Measurements from ENCODE around the gene PHACTR1. TPM values are rescaled to one million over a fixed set of nuclear protein-coding genes. Genes with fewer than 3 reads are reported as not detected.

Gene PHACTR1
- polyA plus RNA-seq, 3 donors, result 6.1 to 26.9 (median 7.6) TPM

DNA sequence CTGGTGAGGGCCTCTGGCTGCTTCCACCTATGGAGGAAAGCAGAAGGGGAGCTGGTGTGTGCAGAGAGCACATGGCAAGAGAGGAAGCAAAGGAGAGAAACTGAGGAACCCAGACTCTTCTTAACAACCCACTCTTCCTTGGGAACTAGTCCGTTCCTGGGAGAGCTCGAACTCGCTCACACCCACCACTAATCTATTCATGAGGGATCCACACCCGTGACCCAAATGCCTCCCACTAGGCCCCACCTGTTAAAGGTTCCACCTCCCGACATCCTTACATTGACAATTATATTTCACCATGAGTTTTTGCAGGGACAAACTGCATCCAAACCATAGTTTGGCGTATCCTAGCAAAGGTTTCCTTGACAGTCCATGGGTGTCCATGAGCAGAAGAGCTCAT lies 488.5 kb downstream of the PHACTR1 start:
- Mint-ChIP-seq H3K36me3 (peaks cover 0 to 3% of the 10 kb centered on the region in 2 donors), H3K4me3 (no peak overlapping the region), H3K27ac (no peak overlapping the region), H3K27me3 (ENCODE audit: low read depth in 3 of 3) (peaks cover 0 to 1% (median 0%) of the 10 kb centered on the region in 3 donors), H3K4me1 (peaks cover 5% of the 10 kb centered on the region), H3K9me3 (peaks cover 0 to 3% (median 0%) of the 10 kb centered on the region in 7 donors)
- Histone ChIP-seq H3K4me3 (replicated peaks in 1 of 3; ENCODE audit: low read depth in 2 of 3, low read length in 3 of 3) (no peak overlapping the region), H3K4me2 (replicated peaks; ENCODE audit: extremely low read depth, low read length, poor library complexity, severe bottlenecking) (no peak overlapping the region), H3K36me3 (replicated peaks in 1 of 2; ENCODE audit: control insufficient read depth in 1 of 2, insufficient read depth in 2 of 2, low read length in 2 of 2) (no peaks in the 10 kb centered on the region), H4K20me1 (ENCODE audit: insufficient read depth, low read length) (no peaks in the 10 kb centered on the region), H3K27ac (ENCODE audit: low read depth in 1 of 2, low read length in 2 of 2) (no peak overlapping the region), H3K4me1 (ENCODE audit: control insufficient read depth in 1 of 2, insufficient read depth in 2 of 2, low read length in 2 of 2) (no peaks in the 10 kb centered on the region), H2AFZ (ENCODE audit: insufficient read depth, low read depth, low read length, poor library complexity, severe bottlenecking) (no peak overlapping the region), H3K27me3 (ENCODE audit: control insufficient read depth in 2 of 2, insufficient read depth in 2 of 2, low read length in 2 of 2) (no peaks in the 10 kb centered on the region), H3K79me2 (ENCODE audit: insufficient read depth, low read length) (no peaks in the 10 kb centered on the region), H3K9me3 (replicated peaks in 1 of 2; ENCODE audit: control insufficient read depth in 1 of 2, insufficient read depth in 1 of 2, low read length in 2 of 2) (no peaks in the 10 kb centered on the region), H3K9ac (ENCODE audit: insufficient read depth, low read length, poor library complexity, severe bottlenecking) (no peak overlapping the region)
- TF ChIP-seq, protein P1, sequence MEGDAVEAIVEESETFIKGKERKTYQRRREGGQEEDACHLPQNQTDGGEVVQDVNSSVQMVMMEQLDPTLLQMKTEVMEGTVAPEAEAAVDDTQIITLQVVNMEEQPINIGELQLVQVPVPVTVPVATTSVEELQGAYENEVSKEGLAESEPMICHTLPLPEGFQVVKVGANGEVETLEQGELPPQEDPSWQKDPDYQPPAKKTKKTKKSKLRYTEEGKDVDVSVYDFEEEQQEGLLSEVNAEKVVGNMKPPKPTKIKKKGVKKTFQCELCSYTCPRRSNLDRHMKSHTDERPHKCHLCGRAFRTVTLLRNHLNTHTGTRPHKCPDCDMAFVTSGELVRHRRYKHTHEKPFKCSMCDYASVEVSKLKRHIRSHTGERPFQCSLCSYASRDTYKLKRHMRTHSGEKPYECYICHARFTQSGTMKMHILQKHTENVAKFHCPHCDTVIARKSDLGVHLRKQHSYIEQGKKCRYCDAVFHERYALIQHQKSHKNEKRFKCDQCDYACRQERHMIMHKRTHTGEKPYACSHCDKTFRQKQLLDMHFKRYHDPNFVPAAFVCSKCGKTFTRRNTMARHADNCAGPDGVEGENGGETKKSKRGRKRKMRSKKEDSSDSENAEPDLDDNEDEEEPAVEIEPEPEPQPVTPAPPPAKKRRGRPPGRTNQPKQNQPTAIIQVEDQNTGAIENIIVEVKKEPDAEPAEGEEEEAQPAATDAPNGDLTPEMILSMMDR (IDR thresholded peaks at IDR 0.05), result no peak
- DNase-seq, result no peak
- intact Hi-C loops (cut with micrococcal nuclease), result no loop called here
- 96% methylated on average over 4 of the region's 6 CpGs for WGBS (ENCODE audit: insufficient coverage)

GRCh38 chr6:13212096-13212495 lies 495.5 kb downstream of the PHACTR1 start:
- no peak for DNase-seq
- H2AFZ ChIP-seq (ENCODE audit: insufficient read depth, low read depth, low read length, poor library complexity, severe bottlenecking), result no peak overlapping the region
- Mint-ChIP-seq H3K27me3 (ENCODE audit: low read depth in 3 of 3) (peaks cover 0 to 3% (median 2%) of the 10 kb centered on the region in 3 donors), H3K9me3 (peaks cover 0 to 2% (median 0%) of the 10 kb centered on the region in 7 donors), H3K27ac (no peak overlapping the region), H3K4me3 (no peak overlapping the region), H3K36me3 (no peaks in the 10 kb centered on the region), H3K4me1 (peaks cover 18% of the 10 kb centered on the region)
- no peak overlapping the region for H3K27ac ChIP-seq (ENCODE audit: low read depth in 1 of 2, low read length in 2 of 2)
- intact Hi-C loops (cut with micrococcal nuclease), result no loop called here
- no CpG with 5 or more reads among the region's 1 CpG for WGBS (ENCODE audit: insufficient coverage)
- H3K9me3 ChIP-seq (replicated peaks in 1 of 2; ENCODE audit: control insufficient read depth in 1 of 2, insufficient read depth in 1 of 2, low read length in 2 of 2), result no peaks in the 10 kb centered on the region
- no peak overlapping the region for H3K4me2 ChIP-seq (replicated peaks; ENCODE audit: extremely low read depth, low read length, poor library complexity, severe bottlenecking)
- H3K27me3 ChIP-seq (ENCODE audit: control insufficient read depth in 2 of 2, insufficient read depth in 2 of 2, low read length in 2 of 2), result no peaks in the 10 kb centered on the region
- no peaks in the 10 kb centered on the region for H3K36me3 ChIP-seq (replicated peaks in 1 of 2; ENCODE audit: control insufficient read depth in 1 of 2, insufficient read depth in 2 of 2, low read length in 2 of 2)
- H3K9ac ChIP-seq (ENCODE audit: insufficient read depth, low read length, poor library complexity, severe bottlenecking), result no peak overlapping the region
- TF ChIP-seq, protein P1 (IDR thresholded peaks at IDR 0.05), result no peak
- H3K79me2 ChIP-seq (ENCODE audit: insufficient read depth, low read length), result no peaks in the 10 kb centered on the region
- H3K4me1 ChIP-seq (ENCODE audit: control insufficient read depth in 1 of 2, insufficient read depth in 2 of 2, low read length in 2 of 2), result peaks cover 8 to 12% of the 10 kb centered on the region in 2 donors
- no peaks in the 10 kb centered on the region for H4K20me1 ChIP-seq (ENCODE audit: insufficient read depth, low read length)
- H3K4me3 ChIP-seq (replicated peaks in 1 of 3; ENCODE audit: low read depth in 2 of 3, low read length in 3 of 3), result no peak overlapping the region

All from CD14-positive monocyte (primary cell).